ENCODE data around the gene CHKA. TPM values are rescaled to one million over a fixed set of nuclear protein-coding genes. Genes with fewer than 3 reads are reported as not detected.

The CHKA gene
- total RNA-seq, 6 experiments from 2014 or later, result 6.8 to 9.2 (median 7.8) TPM

- TF ChIP-seq CTCF (IDR thresholded peaks at IDR 0.05), result no peak
- Mint-ChIP-seq H3K4me3 (no peak overlapping the region), H3K27ac (no peak overlapping the region), H3K9me3 (no peaks in the 10 kb centered on the region), H3K36me3 (ENCODE audit: low read depth) (no peaks in the 10 kb centered on the region), H3K27me3 (ENCODE audit: insufficient read depth) (peaks cover 13% of the 10 kb centered on the region), H3K4me1 (ENCODE audit: low read depth) (no peaks in the 10 kb centered on the region)
- no peak for DNase-seq
These were observed 27.1 kb upstream of the CHKA start for GRCh38 chr11:68148071-68148805.

DNA sequence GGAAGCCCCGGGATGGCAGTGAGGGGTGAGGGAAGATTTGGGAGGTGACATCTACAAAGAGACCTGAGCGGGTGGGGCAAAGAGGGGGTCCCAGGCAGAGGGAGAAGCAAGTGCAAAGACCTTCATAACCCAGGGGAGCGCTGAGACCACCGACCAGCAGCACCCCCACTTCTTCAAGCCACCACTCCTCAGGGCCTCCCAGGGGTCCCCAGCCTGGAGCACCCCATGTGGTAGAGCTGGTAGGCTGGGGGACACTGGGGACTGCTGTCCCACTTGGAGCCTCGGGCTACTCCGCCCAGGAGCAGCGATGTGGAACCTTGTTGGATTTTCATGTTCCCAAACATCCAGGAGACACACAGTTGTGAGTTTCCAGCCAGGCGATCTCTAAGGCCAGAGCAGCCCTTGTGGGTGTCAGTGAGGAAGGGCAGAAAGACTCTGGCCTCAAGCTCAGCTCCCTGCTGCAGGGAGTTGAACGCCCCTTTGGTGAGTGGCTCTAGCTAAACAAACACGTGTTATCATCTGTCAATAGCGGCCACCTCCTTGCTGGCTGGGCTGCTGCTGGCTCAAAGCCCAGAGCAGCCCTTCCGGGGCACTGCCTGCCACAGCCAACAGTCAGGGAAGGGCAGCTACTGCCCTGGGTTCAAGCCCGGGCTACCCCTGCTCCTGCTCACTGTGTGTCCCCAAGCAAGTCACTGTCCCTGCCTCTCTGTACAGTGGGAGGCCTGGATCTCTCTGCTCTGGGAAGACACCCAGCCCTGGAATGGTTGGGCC lies 25.7 kb upstream of the CHKA start:
- no peaks in the 10 kb centered on the region for H3K36me3 Mint-ChIP-seq (ENCODE audit: low read depth)
- H3K9me3 Mint-ChIP-seq, result no peaks in the 10 kb centered on the region
- TF ChIP-seq CTCF (IDR thresholded peaks at IDR 0.05), result no peak
- no peaks in the 10 kb centered on the region for H3K4me1 Mint-ChIP-seq (ENCODE audit: low read depth)
- H3K4me3 Mint-ChIP-seq, result no peak overlapping the region
- peaks cover 11% of the 10 kb centered on the region for H3K27me3 Mint-ChIP-seq (ENCODE audit: insufficient read depth)
- H3K27ac Mint-ChIP-seq, result no peak overlapping the region
- no peak for DNase-seq

GRCh38 chr11:68146010-68146540 lies 24.9 kb upstream of the CHKA start:
- Mint-ChIP-seq H3K27ac (no peak overlapping the region), H3K9me3 (no peaks in the 10 kb centered on the region), H3K4me3 (no peak overlapping the region), H3K27me3 (ENCODE audit: insufficient read depth) (peaks cover 10% of the 10 kb centered on the region), H3K4me1 (ENCODE audit: low read depth) (no peaks in the 10 kb centered on the region), H3K36me3 (ENCODE audit: low read depth) (no peaks in the 10 kb centered on the region)
- DNase-seq, result no peak
- TF ChIP-seq CTCF (IDR thresholded peaks at IDR 0.05), result no peak

- H3K27ac Mint-ChIP-seq, result no peak overlapping the region
- H3K9me3 Mint-ChIP-seq, result no peaks in the 10 kb centered on the region
- peaks cover 10% of the 10 kb centered on the region for H3K27me3 Mint-ChIP-seq (ENCODE audit: insufficient read depth)
- DNase-seq, result no peak
- H3K4me3 Mint-ChIP-seq, result no peak overlapping the region
- TF ChIP-seq CTCF (IDR thresholded peaks at IDR 0.05), result no peak
- no peaks in the 10 kb centered on the region for H3K4me1 Mint-ChIP-seq (ENCODE audit: low read depth)
- no peaks in the 10 kb centered on the region for H3K36me3 Mint-ChIP-seq (ENCODE audit: low read depth)
These were observed 24.1 kb upstream of the CHKA start for GRCh38 chr11:68145120-68145866.

- Mint-ChIP-seq H3K4me3 (no peak overlapping the region), H3K4me1 (ENCODE audit: low read depth) (peaks cover 2% of the 10 kb centered on the region), H3K27me3 (ENCODE audit: insufficient read depth) (peaks cover 11% of the 10 kb centered on the region), H3K36me3 (ENCODE audit: low read depth) (no peaks in the 10 kb centered on the region), H3K9me3 (no peaks in the 10 kb centered on the region), H3K27ac (no peak overlapping the region)
- DNase-seq, result no peak
- no peak for TF ChIP-seq CTCF (IDR thresholded peaks at IDR 0.05)
These were observed 22.1 kb upstream of the CHKA start for GRCh38 chr11:68143310-68143689.

Measured in HFFc6 (cell line).